Spinal cord (tissue), 10 donors: Measurements from ENCODE around the gene GOLGA7B. TPM values are rescaled to one million over a fixed set of nuclear protein-coding genes. Genes with fewer than 3 reads are reported as not detected.

Source experiments
- DNase-seq, 6 donors: peaks; one replicate each; pipeline versions ENCODE4 v3.0.0 to v3.0.0-alpha.2; 2013 to 2015; ENCODE audit warnings: low spot score in 6 of 6, low read depth in 4 of 6
- H3K27ac ChIP-seq: one replicate; pipeline ENCODE4 v1.5.1; 2013; ENCODE audit warnings: low read depth, low read length, control low read depth
- H3K27me3 ChIP-seq: one replicate; pipeline ENCODE4 v1.6.1; 2013; ENCODE audit warnings: low read length; ENCODE audit not compliant: control insufficient read depth, insufficient read depth
- H3K36me3 ChIP-seq: one replicate; pipeline ENCODE4 v1.6.1; 2013; ENCODE audit warnings: low read length; ENCODE audit not compliant: control insufficient read depth, insufficient read depth
- H3K4me1 ChIP-seq: one replicate; pipeline ENCODE4 v1.6.1; 2013; ENCODE audit warnings: low read length; ENCODE audit not compliant: control insufficient read depth, insufficient read depth
- H3K4me3 ChIP-seq: one replicate; pipeline ENCODE4 v1.5.1; 2013; ENCODE audit warnings: low read depth, low read length, control low read depth
- H3K9me3 ChIP-seq: one replicate; pipeline ENCODE4 v1.6.1; 2013; ENCODE audit warnings: low read length; ENCODE audit not compliant: control insufficient read depth, insufficient read depth
- WGBS: methylation state at CpG from one replicate; pipeline ENCODE4 v1.1.5; 2013; ENCODE audit warnings: missing lambda C conversion rate; ENCODE audit not compliant: insufficient coverage; 5-methylcytosine and 5-hydroxymethylcytosine counted together
- polyA plus RNA-seq, 2 donors: library from polyadenylated mRNA; unstranded; fragments of 120-200 nt; gene quantifications; one replicate each; pipeline ENCODE4 v1.2.1, GENCODE V29; 2013; ENCODE audit not compliant: insufficient read length in 2 of 2
- total RNA-seq, 2 donors: library from RNA; depleted of rRNA in 1 of 2; stranded (reverse); fragments of 120-200 nt in 1 of 2; fragments of >200 nt in 1 of 2; gene quantifications; one replicate each; pipeline versions ENCODE4 v1.2.3 to v1.2.4, GENCODE V29; 2013 to 2014
- donor health status: healthy.

Gene GOLGA7B
- total and polyA plus RNA-seq, 4 donors = 5.8 to 42.7 (median 25.4) TPM

GRCh38 chr10:97910661-97911060, 61.0 kb downstream of the GOLGA7B start:
- Histone ChIP-seq H3K4me3 (no peak overlapping the region), H3K27ac (no peak overlapping the region), H3K27me3 (no peaks in the 10 kb centered on the region), H3K9me3 (no peaks in the 10 kb centered on the region), H3K36me3 (peaks cover 26% of the 10 kb centered on the region), H3K4me1 (peaks cover 39% of the 10 kb centered on the region)
- DNase-seq = peak in 1 of 6 donors; percentile 55
- 55% methylated on average over 3 of the region's 4 CpGs for whole genome bisulfite sequencing

- Histone ChIP-seq H3K4me3 (no peak overlapping the region), H3K27ac (no peak overlapping the region), H3K36me3 (peaks cover 21% of the 10 kb centered on the region), H3K27me3 (no peaks in the 10 kb centered on the region), H3K9me3 (no peaks in the 10 kb centered on the region), H3K4me1 (peaks cover 45% of the 10 kb centered on the region)
- peak in 2 of 6 donors; percentile 71 to 92 for DNase-seq
- 44% methylated on average over 5 of the region's 5 CpGs for WGBS
These were observed 61.6 kb downstream of the GOLGA7B start for GRCh38 chr10:97911217-97911616.

GRCh38 chr10:97913193-97913592, 63.5 kb downstream of the GOLGA7B start:
- Histone ChIP-seq H3K4me1 (peaks cover 63% of the 10 kb centered on the region), H3K4me3 (no peak overlapping the region), H3K9me3 (no peaks in the 10 kb centered on the region), H3K27ac (no peak overlapping the region), H3K36me3 (peaks cover 8% of the 10 kb centered on the region), H3K27me3 (no peaks in the 10 kb centered on the region)
- no peak for DNase-seq
- WGBS = 83% methylated on average over 2 of the region's 2 CpGs

- 67% methylated on average over 6 of the region's 6 CpGs for WGBS
- Histone ChIP-seq H3K4me1 (peaks cover 63% of the 10 kb centered on the region), H3K36me3 (peaks cover 8% of the 10 kb centered on the region), H3K9me3 (no peaks in the 10 kb centered on the region), H3K27me3 (no peaks in the 10 kb centered on the region), H3K4me3 (no peak overlapping the region), H3K27ac (no peak overlapping the region)
- peak in 1 of 6 donors; percentile 59 for DNase-seq
These were observed 64.0 kb downstream of the GOLGA7B start for GRCh38 chr10:97913614-97914013.

GRCh38 chr10:97914171-97914836, 64.7 kb downstream of the GOLGA7B start:
- Histone ChIP-seq H3K27me3 (no peaks in the 10 kb centered on the region), H3K4me3 (no peak overlapping the region), H3K36me3 (peaks cover 8% of the 10 kb centered on the region), H3K27ac (no peak overlapping the region), H3K4me1 (peaks cover 63% of the 10 kb centered on the region), H3K9me3 (no peaks in the 10 kb centered on the region)
- WGBS = 57% methylated on average over 9 of the region's 10 CpGs
- no peak for DNase-seq

DNA sequence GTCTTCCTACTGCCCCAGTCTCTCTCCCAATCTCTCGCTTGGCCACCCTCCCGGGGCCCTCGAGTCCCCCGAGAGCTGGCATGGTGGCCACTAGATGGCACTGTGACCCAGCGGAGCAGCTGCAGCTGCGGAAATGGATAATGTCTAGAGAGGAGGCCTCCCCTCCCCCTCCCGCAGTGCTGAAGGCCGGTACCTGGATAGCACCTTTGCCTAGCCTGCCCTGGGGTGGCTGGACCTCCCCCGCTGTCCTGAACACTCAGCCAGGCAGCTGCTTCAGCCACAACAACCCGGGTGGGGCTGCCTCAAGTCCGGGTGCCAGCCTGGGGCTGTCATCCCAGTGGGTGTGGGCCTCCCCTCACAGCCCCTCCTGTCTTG, 65.2 kb downstream of the GOLGA7B start:
- H3K4me1 ChIP-seq = peaks cover 63% of the 10 kb centered on the region
- 4% methylated on average over 5 of the region's 11 CpGs for WGBS
- DNase-seq = peak in 3 of 6 donors; percentile 56 to 91 (median 87)
- H3K36me3 ChIP-seq = peaks cover 8% of the 10 kb centered on the region
- H3K4me3 ChIP-seq = no peak overlapping the region
- no peaks in the 10 kb centered on the region for H3K9me3 ChIP-seq
- H3K27me3 ChIP-seq = no peaks in the 10 kb centered on the region
- no peak overlapping the region for H3K27ac ChIP-seq

DNA sequence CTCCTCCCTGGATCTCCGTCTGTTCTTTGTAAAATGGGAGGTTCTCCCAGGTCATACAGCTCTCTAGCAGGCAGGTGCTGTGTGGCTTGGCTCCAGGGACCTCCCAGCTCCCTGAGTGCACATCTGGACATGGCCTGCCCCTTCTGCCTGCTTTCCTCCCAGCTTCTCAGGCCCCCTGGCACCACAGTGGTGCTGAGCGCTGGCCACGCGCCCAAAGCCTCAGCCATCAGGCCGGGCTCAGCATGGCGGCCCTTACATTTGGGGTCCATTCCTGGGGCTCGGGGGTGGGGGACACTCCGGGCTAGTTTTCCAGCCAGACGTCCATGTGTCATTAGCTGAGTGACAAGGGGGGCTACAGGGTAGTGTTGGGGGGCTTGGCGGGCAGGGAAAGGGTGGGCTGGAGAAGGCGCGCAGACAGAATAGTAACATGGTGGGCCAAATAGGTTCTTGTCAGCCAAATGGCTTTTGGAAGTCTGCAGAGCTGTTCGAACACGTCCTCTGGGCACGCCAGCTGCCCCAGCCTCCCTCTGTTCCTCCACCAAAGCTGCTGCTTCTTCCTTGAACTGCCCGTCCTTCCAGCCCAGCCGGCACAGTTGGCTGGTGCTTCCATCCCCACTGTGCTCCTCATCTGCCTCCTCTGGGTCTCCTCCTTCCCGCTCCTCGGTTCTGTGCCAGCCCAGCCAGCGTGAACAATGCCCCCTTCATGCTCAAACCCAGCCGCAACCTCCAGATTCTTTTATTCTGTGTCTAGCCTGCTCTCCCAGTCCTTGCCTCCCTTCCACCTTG, 65.9 kb downstream of the GOLGA7B start:
- Histone ChIP-seq H3K27ac (no peak overlapping the region), H3K36me3 (peaks cover 8% of the 10 kb centered on the region), H3K27me3 (no peaks in the 10 kb centered on the region), H3K9me3 (no peaks in the 10 kb centered on the region), H3K4me1 (peaks cover 61% of the 10 kb centered on the region), H3K4me3 (no peak overlapping the region)
- WGBS = 36% methylated on average over 20 of the region's 21 CpGs
- DNase-seq = peak in 2 of 6 donors; percentile 84 to 90

- H3K27ac ChIP-seq = no peak overlapping the region
- H3K27me3 ChIP-seq = no peaks in the 10 kb centered on the region
- WGBS = 37% methylated on average over 2 of the region's 4 CpGs
- H3K9me3 ChIP-seq = no peaks in the 10 kb centered on the region
- DNase-seq = peak in 2 of 6 donors; percentile 64 to 71
- H3K4me3 ChIP-seq = no peak overlapping the region
- peaks cover 8% of the 10 kb centered on the region for H3K36me3 ChIP-seq
- H3K4me1 ChIP-seq = peaks cover 56% of the 10 kb centered on the region
These were observed 66.9 kb downstream of the GOLGA7B start for GRCh38 chr10:97916586-97916985.

DNA sequence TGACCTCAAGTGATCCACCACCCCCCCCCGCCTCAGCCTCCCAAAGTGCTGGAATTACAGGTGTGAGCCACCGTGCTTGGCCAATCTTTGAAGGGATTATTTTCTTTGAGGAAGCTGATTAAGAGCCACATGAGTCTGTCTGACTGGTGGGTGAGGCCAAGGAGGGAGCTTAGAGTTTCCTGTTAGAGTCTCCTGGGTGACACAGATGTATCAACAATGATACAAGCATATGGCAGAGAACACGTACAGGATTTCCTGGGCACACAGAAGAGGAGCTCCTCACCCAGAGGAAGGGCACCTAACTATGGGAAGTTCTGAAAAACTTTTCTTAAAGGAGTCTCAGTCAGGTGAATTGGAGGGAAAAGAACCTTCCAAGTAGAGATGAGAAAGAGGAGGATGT, 69.4 kb downstream of the GOLGA7B start:
- Histone ChIP-seq H3K4me3 (no peak overlapping the region), H3K36me3 (peaks cover 3% of the 10 kb centered on the region), H3K9me3 (no peaks in the 10 kb centered on the region), H3K27ac (no peak overlapping the region), H3K4me1 (peaks cover 55% of the 10 kb centered on the region), H3K27me3 (no peaks in the 10 kb centered on the region)
- DNase-seq = no peak
- 80% methylated on average over 1 of the region's 3 CpGs for WGBS

GRCh38 chr10:97920865-97921264, 71.2 kb downstream of the GOLGA7B start:
- 70% methylated on average over 4 of the region's 4 CpGs for WGBS
- Histone ChIP-seq H3K27me3 (no peaks in the 10 kb centered on the region), H3K27ac (no peak overlapping the region), H3K9me3 (no peaks in the 10 kb centered on the region), H3K4me1 (peaks cover 36% of the 10 kb centered on the region), H3K4me3 (no peak overlapping the region), H3K36me3 (no peaks in the 10 kb centered on the region)
- no peak for DNase-seq
